ENCODE results near the gene MALSU1. TPM values are rescaled to one million over a fixed set of nuclear protein-coding genes. Genes with fewer than 3 reads are reported as not detected.
A peak's percentile ranks its signal among the peaks of the same experiment; 100 is the strongest.

MALSU1 gene
- total and polyA plus RNA-seq, 2 of the 13 experiments (the other 11 are each of a cell fraction or from before 2014, with no cell fraction given): 72.0 to 141 TPM

DNA sequence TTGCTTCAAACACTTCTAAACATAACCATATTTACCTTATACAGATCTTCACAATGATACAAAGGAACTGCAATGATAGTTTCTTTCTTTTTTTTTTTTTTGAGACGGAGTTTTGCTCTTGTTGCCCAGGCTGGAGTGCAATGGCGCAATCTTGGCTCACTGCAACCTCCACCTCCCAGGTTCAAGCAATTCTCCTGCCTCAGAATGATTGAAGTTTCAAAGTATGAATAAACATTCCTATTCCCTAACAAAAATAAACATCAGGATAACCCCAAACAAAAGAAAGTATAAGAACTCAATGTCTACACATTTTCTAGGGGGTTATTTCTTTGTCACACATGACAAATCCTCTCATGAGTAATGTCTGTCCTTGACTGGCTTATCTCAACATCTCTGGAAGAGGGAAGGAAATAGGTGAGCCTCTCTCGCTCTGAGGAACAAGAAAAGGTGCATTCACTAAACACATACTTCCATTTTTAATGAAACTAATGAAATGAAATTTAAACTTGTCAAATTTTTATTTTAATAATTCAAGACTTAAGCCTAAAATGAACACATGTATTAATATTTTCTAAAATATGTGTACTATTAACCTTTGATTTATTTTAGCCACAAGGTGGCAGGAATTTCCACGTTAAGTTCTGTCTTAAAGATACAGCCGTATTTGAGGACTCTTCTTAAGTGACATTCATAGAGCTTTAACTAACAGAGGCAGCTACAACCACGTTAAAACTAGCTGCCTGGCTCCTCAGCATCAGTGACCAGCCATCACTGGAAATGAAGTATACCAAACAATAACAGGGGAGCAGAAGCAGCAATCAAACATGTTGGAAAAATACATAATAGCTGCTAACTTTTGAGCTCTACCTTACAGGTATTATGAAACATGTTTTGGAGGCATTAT, 58.3 kb downstream of the MALSU1 start (continued):
- TF ChIP-seq ZNF883 (CRISPR knock-in tag; IDR thresholded peaks at IDR 0.05; ENCODE audit: not compliant biosample characterization) (no peak), TBX3 (IDR thresholded peaks at IDR 0.05; ENCODE audit: borderline replicate concordance) (no peak), ZNF558 (CRISPR knock-in tag; IDR thresholded peaks at IDR 0.05; ENCODE audit: borderline replicate concordance) (no peak), ZNF713 (CRISPR knock-in tag; IDR thresholded peaks at IDR 0.05) (no peak), RARA (CRISPR knock-in tag; IDR thresholded peaks at IDR 0.05) (peak; percentile 85), MED8 (CRISPR knock-in tag; IDR thresholded peaks at IDR 0.05; ENCODE audit: insufficient replicate concordance) (no peak), RAD21 (CRISPR knock-in tag; IDR thresholded peaks at IDR 0.05) (no peak), ZNF761 (CRISPR knock-in tag; conservative IDR thresholded peaks at IDR 0.05) (no peak), GATA4 (IDR thresholded peaks at IDR 0.05; ENCODE audit: borderline replicate concordance, low read depth) (peak; percentile 39; the same call in 1 of the 2 replicates), SNAPC2 (CRISPR knock-in tag; IDR thresholded peaks at IDR 0.05) (no peak), AKAP8 (CRISPR knock-in tag; IDR thresholded peaks at IDR 0.05) (no peak), ZNF24 (IDR thresholded peaks at IDR 0.05) (no peak), ZNF326 (CRISPR knock-in tag; IDR thresholded peaks at IDR 0.05; ENCODE audit: borderline replicate concordance) (no peak), ZNF678 (CRISPR knock-in tag; IDR thresholded peaks at IDR 0.05) (no peak), DMAP1 (CRISPR knock-in tag; IDR thresholded peaks at IDR 0.05) (no peak), CHD4 (IDR thresholded peaks at IDR 0.05; ENCODE audit: borderline replicate concordance, low read length) (peak; percentile 47; the same call in 1 of the 2 replicates), ATF1 (CRISPR knock-in tag; IDR thresholded peaks at IDR 0.05) (no peak), ETV5 (CRISPR knock-in tag; IDR thresholded peaks at IDR 0.05; ENCODE audit: borderline replicate concordance) (no peak; the same call in 1 of the 2 replicates), TEAD3 (CRISPR knock-in tag; optimal IDR thresholded peaks at IDR 0.05; ENCODE audit: borderline replicate concordance) (peak; percentile 51), ASH2L (IDR thresholded peaks at IDR 0.05; ENCODE audit: insufficient read length, low read depth, low read length) (peak; percentile 24), ZBTB37 (CRISPR knock-in tag; IDR thresholded peaks at IDR 0.05) (no peak), ZNF430 (CRISPR knock-in tag; IDR thresholded peaks at IDR 0.05) (no peak)
- TF ChIP-seq, protein P1, sequence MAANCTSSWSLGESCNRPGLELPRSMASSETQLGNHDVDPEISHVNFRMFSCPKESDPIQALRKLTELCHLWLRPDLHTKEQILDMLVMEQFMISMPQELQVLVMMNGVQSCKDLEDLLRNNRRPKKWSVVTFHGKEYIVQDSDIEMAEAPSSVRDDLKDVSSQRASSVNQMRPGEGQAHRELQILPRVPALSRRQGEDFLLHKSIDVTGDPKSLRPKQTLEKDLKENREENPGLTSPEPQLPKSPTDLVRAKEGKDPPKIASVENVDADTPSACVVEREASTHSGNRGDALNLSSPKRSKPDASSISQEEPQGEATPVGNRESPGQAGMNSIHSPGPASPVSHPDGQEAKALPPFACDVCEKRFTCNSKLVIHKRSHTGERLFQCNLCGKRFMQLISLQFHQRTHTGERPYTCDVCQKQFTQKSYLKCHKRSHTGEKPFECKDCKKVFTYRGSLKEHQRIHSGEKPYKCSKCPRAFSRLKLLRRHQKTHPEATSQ (CRISPR knock-in tag; IDR thresholded peaks at IDR 0.05; ENCODE audit: borderline replicate concordance): peak; percentile 63; the same call in 1 of the 2 replicates
- TF ChIP-seq, protein P2, sequence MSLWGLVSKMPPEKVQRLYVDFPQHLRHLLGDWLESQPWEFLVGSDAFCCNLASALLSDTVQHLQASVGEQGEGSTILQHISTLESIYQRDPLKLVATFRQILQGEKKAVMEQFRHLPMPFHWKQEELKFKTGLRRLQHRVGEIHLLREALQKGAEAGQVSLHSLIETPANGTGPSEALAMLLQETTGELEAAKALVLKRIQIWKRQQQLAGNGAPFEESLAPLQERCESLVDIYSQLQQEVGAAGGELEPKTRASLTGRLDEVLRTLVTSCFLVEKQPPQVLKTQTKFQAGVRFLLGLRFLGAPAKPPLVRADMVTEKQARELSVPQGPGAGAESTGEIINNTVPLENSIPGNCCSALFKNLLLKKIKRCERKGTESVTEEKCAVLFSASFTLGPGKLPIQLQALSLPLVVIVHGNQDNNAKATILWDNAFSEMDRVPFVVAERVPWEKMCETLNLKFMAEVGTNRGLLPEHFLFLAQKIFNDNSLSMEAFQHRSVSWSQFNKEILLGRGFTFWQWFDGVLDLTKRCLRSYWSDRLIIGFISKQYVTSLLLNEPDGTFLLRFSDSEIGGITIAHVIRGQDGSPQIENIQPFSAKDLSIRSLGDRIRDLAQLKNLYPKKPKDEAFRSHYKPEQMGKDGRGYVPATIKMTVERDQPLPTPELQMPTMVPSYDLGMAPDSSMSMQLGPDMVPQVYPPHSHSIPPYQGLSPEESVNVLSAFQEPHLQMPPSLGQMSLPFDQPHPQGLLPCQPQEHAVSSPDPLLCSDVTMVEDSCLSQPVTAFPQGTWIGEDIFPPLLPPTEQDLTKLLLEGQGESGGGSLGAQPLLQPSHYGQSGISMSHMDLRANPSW (CRISPR knock-in tag; IDR thresholded peaks at IDR 0.05; ENCODE audit: borderline replicate concordance): no peak
- TF ChIP-seq, protein P3, sequence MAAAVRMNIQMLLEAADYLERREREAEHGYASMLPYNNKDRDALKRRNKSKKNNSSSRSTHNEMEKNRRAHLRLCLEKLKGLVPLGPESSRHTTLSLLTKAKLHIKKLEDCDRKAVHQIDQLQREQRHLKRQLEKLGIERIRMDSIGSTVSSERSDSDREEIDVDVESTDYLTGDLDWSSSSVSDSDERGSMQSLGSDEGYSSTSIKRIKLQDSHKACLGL (CRISPR knock-in tag; IDR thresholded peaks at IDR 0.05): no peak
